NOMO-1 (cell line): ENCODE measurements around the gene NSD2.

ENCODE experiments used
- DNase-seq, 2 experiments: peaks; one replicate each; lab custom pipeline; 2025; ENCODE audit not compliant: unreplicated experiment in 2 of 2; lab: John Stamatoyannopoulos, UW

NSD2 gene

GRCh38 chr4:1862961-1863296 is 8.3 kb upstream of the NSD2 start:
- DNase-seq = no peak

- no peak for DNase-seq
These were observed 7.7 kb upstream of the NSD2 start for GRCh38 chr4:1863297-1864033.

- no peak for DNase-seq
These were observed 6.9 kb upstream of the NSD2 start for GRCh38 chr4:1864076-1865008.

GRCh38 chr4:1866189-1866661 is 5.0 kb upstream of the NSD2 start:
- no peak for DNase-seq

GRCh38 chr4:1868293-1868692 is 2.9 kb upstream of the NSD2 start:
- DNase-seq = no peak

GRCh38 chr4:1868912-1869311 is 2.3 kb upstream of the NSD2 start:
- no peak for DNase-seq

GRCh38 chr4:1869530-1870327 is 1.5 kb upstream of the NSD2 start:
- no peak for DNase-seq

- peak; percentile 83 to 91 for DNase-seq
These were observed 940 bp upstream of the NSD2 start for GRCh38 chr4:1870328-1870577.

- DNase-seq = no peak
These were observed 353 bp downstream of the NSD2 start for GRCh38 chr4:1871471-1872021.

- DNase-seq = no peak
These were observed 1.7 kb downstream of the NSD2 start for GRCh38 chr4:1872870-1873269.

- no peak for DNase-seq
These were observed 2.1 kb downstream of the NSD2 start for GRCh38 chr4:1873291-1873690.

- no peak for DNase-seq
These were observed 2.6 kb downstream of the NSD2 start for GRCh38 chr4:1873776-1874175.

- no peak for DNase-seq
These were observed 3.0 kb downstream of the NSD2 start for GRCh38 chr4:1874201-1874600.

GRCh38 chr4:1879485-1879884 is 8.3 kb downstream of the NSD2 start:
- peak; percentile 16 to 22 for DNase-seq

GRCh38 chr4:1880332-1880731 is 9.1 kb downstream of the NSD2 start:
- DNase-seq = no peak

- no peak for DNase-seq
These were observed 11.7 kb downstream of the NSD2 start for GRCh38 chr4:1882850-1883271.

- DNase-seq = no peak
These were observed 12.4 kb downstream of the NSD2 start for GRCh38 chr4:1883583-1883982.

GRCh38 chr4:1885414-1885813 is 14.2 kb downstream of the NSD2 start:
- no peak for DNase-seq

- peak in 1 of 2 experiments; percentile 64 for DNase-seq
These were observed 15.9 kb downstream of the NSD2 start for GRCh38 chr4:1887052-1887451.

GRCh38 chr4:1890979-1891570 is 19.9 kb downstream of the NSD2 start:
- DNase-seq = no peak
